Natural killer cell (primary cell): ENCODE results near the gene GCLC. TPM values are rescaled to one million over a fixed set of nuclear protein-coding genes. Genes with fewer than 3 reads are reported as not detected.

Experiments used
- ATAC-seq, 3 donors: fragments of 150-1000 bp in 2 of 3; fragments of 200-7000 bp in 1 of 3; cut with Tn5 transposase; 1 replicate in 1 of 3; 2 replicates in 2 of 3; pipeline ENCODE4 v1.10.0; 2021; ENCODE audit warnings: mild to moderate bottlenecking in 2 of 3, moderate library complexity in 2 of 3
- DNase-seq, 2 donors: peaks; one replicate each; pipeline versions ENCODE4 v3.0.0 to v3.0.0-alpha.2; 2013 to 2021; ENCODE audit warnings: mixed read lengths in 1 of 2
- H3K27ac ChIP-seq: one replicate; pipeline ENCODE4 v1.5.1; 2013; ENCODE audit warnings: mild to moderate bottlenecking, low read length
- H3K27me3 ChIP-seq: one replicate; pipeline ENCODE4 v1.6.1; 2013; ENCODE audit warnings: low read length; ENCODE audit not compliant: control insufficient read depth, insufficient read depth
- H3K36me3 ChIP-seq: one replicate; pipeline ENCODE4 v1.6.1; 2013; ENCODE audit warnings: low read length; ENCODE audit not compliant: control insufficient read depth, insufficient read depth
- H3K4me1 ChIP-seq: one replicate; pipeline ENCODE4 v1.6.1; 2013; ENCODE audit warnings: low read length; ENCODE audit not compliant: control insufficient read depth, insufficient read depth
- H3K4me3 ChIP-seq: one replicate; pipeline ENCODE4 v1.5.1; 2013; ENCODE audit warnings: low read length
- H3K9me3 ChIP-seq: one replicate; pipeline ENCODE4 v1.6.1; 2013; ENCODE audit warnings: low read length; ENCODE audit not compliant: control insufficient read depth, insufficient read depth
- H3K27ac Mint-ChIP-seq, 2 donors: one replicate each; pipeline ENCODE4 v1.8.0; 2022; ENCODE audit warnings: mild to moderate bottlenecking in 2 of 2, mixed read lengths in 2 of 2, moderate library complexity in 1 of 2
- H3K27me3 Mint-ChIP-seq, 2 donors: one replicate each; pipeline ENCODE4 v1.8.0; 2022; ENCODE audit warnings: low read depth in 2 of 2, mixed read lengths in 2 of 2
- H3K36me3 Mint-ChIP-seq: one replicate; pipeline ENCODE4 v1.8.0; 2022; ENCODE audit warnings: mixed read lengths
- H3K4me1 Mint-ChIP-seq, 2 donors: one replicate each; pipeline ENCODE4 v1.8.0; 2022; ENCODE audit warnings: mixed read lengths in 2 of 2
- H3K4me3 Mint-ChIP-seq: one replicate; pipeline ENCODE4 v1.8.0; 2022; ENCODE audit warnings: mild to moderate bottlenecking, moderate library complexity, mixed read lengths
- H3K9me3 Mint-ChIP-seq, 2 donors: one replicate each; pipeline ENCODE4 v1.8.0; 2022; ENCODE audit warnings: mixed read lengths in 2 of 2
- WGBS: methylation state at CpG from one replicate; pipeline ENCODE4 v1.1.7; 2013; ENCODE audit warnings: missing lambda C conversion rate; ENCODE audit not compliant: insufficient coverage; 5-methylcytosine and 5-hydroxymethylcytosine counted together
- intact Hi-C: fragments of 100-400 bp; cut with micrococcal nuclease; formaldehyde crosslinking; loops from one replicate; pipeline ENCODE4 v1.14.2; 2022
- total RNA-seq, 4 donors: library from RNA; stranded (reverse); fragments of 120-200 nt in 1 of 4; gene quantifications; one replicate each; pipeline versions ENCODE4 v1.2.3 to v1.2.4, GENCODE V29; 2013 to 2022
- TF ChIP-seq, protein P1 (sequence below): fragments of 200-600 bp; IDR thresholded peaks from one replicate; pipeline ENCODE4 v1.8.0; 2022; ENCODE audit warnings: antibody characterized with exemption

The GCLC gene
- total RNA-seq, 3 donors from 2014 or later (not counting 1 experiment from before 2014, with no cell fraction given): 39.0 to 52.7 (median 39.2) TPM

DNA sequence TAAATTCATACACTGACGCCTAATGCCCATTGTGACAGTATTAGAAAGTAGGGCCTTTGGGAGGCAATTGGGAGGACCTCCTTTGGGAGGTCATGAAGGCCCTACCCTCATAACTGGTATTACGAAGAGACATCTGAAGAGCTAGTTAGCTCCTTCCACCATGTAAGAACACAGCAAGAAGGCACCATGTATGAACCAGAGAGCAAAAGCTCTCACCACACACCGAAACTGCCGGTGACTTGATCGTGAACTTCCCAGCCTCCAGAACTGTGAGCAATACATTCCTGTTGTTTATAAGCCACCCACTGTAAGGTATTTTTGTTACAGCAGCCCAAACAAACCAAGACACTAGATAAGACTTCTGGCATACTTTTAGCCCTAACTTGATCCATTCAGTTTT, 41.8 kb downstream of the GCLC start:
- H3K4me1 Mint-ChIP-seq: no peaks in the 10 kb centered on the region
- H3K36me3 Mint-ChIP-seq: peaks cover 36% of the 10 kb centered on the region

DNA sequence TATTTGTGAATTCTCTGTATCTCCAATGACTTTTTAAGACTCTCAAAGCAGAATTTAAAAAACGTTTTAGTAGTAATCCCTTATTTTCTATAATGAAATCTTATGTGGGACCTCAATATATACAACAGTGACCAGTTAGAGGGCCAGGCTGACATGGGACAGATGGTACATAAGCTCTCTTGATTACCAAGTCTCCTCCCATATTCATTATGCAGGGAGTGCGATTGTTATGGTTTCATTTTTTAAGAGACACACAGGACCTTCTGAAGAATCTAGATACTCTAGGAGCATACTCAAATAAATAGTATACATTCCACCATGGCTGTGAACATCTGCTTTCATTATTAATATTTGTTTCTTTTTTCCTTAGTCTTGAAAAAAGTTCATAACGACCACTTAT, 43.5 kb downstream of the GCLC start:
- Mint-ChIP-seq H3K4me3 (no peak overlapping the region), H3K27me3 (no peaks in the 10 kb centered on the region), H3K36me3 (peaks cover 35% of the 10 kb centered on the region), H3K27ac (peak overlapping the region in 1 of 2 donors; percentile 54), H3K4me1 (no peaks in the 10 kb centered on the region), H3K9me3 (no peaks in the 10 kb centered on the region)
- Histone ChIP-seq H3K9me3 (no peaks in the 10 kb centered on the region), H3K27me3 (no peaks in the 10 kb centered on the region), H3K4me1 (no peaks in the 10 kb centered on the region), H3K27ac (no peak overlapping the region), H3K36me3 (peaks cover 57% of the 10 kb centered on the region), H3K4me3 (no peak overlapping the region)
- 100% methylated on average over 1 of the region's 3 CpGs for WGBS
- TF ChIP-seq, protein P1, sequence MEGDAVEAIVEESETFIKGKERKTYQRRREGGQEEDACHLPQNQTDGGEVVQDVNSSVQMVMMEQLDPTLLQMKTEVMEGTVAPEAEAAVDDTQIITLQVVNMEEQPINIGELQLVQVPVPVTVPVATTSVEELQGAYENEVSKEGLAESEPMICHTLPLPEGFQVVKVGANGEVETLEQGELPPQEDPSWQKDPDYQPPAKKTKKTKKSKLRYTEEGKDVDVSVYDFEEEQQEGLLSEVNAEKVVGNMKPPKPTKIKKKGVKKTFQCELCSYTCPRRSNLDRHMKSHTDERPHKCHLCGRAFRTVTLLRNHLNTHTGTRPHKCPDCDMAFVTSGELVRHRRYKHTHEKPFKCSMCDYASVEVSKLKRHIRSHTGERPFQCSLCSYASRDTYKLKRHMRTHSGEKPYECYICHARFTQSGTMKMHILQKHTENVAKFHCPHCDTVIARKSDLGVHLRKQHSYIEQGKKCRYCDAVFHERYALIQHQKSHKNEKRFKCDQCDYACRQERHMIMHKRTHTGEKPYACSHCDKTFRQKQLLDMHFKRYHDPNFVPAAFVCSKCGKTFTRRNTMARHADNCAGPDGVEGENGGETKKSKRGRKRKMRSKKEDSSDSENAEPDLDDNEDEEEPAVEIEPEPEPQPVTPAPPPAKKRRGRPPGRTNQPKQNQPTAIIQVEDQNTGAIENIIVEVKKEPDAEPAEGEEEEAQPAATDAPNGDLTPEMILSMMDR: no peak
- intact Hi-C loops: no loop called here
- ATAC-seq (no peak), DNase-seq (no peak)

More for the DNA sequence above, 41.8 kb downstream of the GCLC start:
- Histone ChIP-seq H3K4me3 (no peak overlapping the region), H3K36me3 (peaks cover 66% of the 10 kb centered on the region), H3K4me1 (no peaks in the 10 kb centered on the region), H3K27ac (no peak overlapping the region), H3K27me3 (no peaks in the 10 kb centered on the region), H3K9me3 (no peaks in the 10 kb centered on the region)
- DNase-seq: no peak
- Mint-ChIP-seq H3K27ac (no peak overlapping the region), H3K9me3 (no peaks in the 10 kb centered on the region), H3K27me3 (no peaks in the 10 kb centered on the region), H3K4me3 (no peak overlapping the region)
- no peak for ATAC-seq
- WGBS: 99% methylated on average over 5 of the region's 5 CpGs
- intact Hi-C loops: no loop called here
- TF ChIP-seq, protein P1: no peak

DNA sequence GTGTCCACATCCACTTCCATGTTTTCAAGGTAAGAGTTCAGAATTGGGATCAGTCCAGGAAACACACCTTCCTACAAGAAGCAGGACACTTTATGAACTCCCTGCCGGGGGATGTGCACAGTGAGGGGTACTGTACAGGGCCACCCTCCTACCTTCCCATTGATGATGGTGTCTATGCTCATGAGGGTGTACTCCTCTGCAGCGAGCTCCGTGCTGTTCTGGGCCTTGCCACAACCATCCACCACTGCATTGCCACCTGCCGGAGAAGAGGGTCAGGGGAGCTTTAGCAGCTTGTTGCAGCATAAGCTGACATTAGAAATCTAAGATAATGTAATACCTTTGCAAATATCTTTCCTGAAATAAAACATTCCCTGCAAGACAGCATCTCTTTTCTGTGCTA, 44.8 kb downstream of the GCLC start:
- Histone ChIP-seq H3K4me3 (no peak overlapping the region), H3K9me3 (no peaks in the 10 kb centered on the region), H3K27ac (no peak overlapping the region), H3K27me3 (no peaks in the 10 kb centered on the region), H3K4me1 (no peaks in the 10 kb centered on the region), H3K36me3 (peaks cover 46% of the 10 kb centered on the region)
- Mint-ChIP-seq H3K36me3 (peaks cover 22% of the 10 kb centered on the region), H3K9me3 (no peaks in the 10 kb centered on the region), H3K27me3 (no peaks in the 10 kb centered on the region), H3K27ac (no peak overlapping the region), H3K4me1 (no peaks in the 10 kb centered on the region), H3K4me3 (no peak overlapping the region)
- TF ChIP-seq, protein P1: no peak
- ATAC-seq (no peak), DNase-seq (no peak)
- WGBS: 100% methylated on average over 4 of the region's 4 CpGs
- intact Hi-C loops: no loop called here

DNA sequence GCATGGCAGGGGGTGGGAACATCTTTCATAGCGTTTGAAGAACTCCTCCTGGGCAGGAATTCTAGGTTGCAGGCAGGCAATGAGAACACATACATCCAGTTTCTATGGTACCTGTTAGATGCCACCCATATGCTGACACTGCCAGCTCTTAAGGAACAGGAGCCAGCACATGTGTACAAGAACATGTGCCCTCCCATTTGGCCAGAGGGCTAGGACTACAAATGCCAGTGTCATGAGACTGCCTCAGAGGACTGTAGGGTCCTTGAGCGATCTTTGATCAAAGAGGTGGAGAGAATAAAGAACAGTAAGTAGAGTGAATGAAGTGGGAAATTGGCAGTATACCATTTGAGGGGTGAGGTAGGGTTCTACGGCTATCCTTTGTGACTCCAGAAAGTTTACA, 45.8 kb downstream of the GCLC start:
- H3K36me3 Mint-ChIP-seq: peaks cover 17% of the 10 kb centered on the region

More for the DNA sequence above, 45.8 kb downstream of the GCLC start:
- H3K27ac Mint-ChIP-seq: no peak overlapping the region
- no peaks in the 10 kb centered on the region for H3K27me3 Mint-ChIP-seq
- no peaks in the 10 kb centered on the region for H3K9me3 Mint-ChIP-seq
- peaks cover 38% of the 10 kb centered on the region for H3K36me3 ChIP-seq
- WGBS: 96% methylated on average over 3 of the region's 3 CpGs
- H3K9me3 ChIP-seq: no peaks in the 10 kb centered on the region
- no peaks in the 10 kb centered on the region for H3K4me1 ChIP-seq
- H3K4me3 ChIP-seq: no peak overlapping the region
- TF ChIP-seq, protein P1: no peak
- intact Hi-C loops: no loop called here
- H3K4me3 Mint-ChIP-seq: no peak overlapping the region
- ATAC-seq (no peak), DNase-seq (no peak)
- no peaks in the 10 kb centered on the region for H3K27me3 ChIP-seq
- no peaks in the 10 kb centered on the region for H3K4me1 Mint-ChIP-seq
- no peak overlapping the region for H3K27ac ChIP-seq
